ENCODE data around the gene NEIL3.

- TF ChIP-seq CTCF (IDR thresholded peaks at IDR 0.05; ENCODE audit: low read length) = peak; percentile 38; the same call in 1 of the 2 replicates
- TF ChIP-seq EZH2 (IDR thresholded peaks at IDR 0.05; ENCODE audit: borderline replicate concordance, low read length) = no peak
These were observed 71.1 kb downstream of the NEIL3 start for GRCh38 chr4:177380730-177381287.
